IMR-90 (cell line): Measurements from ENCODE around the gene ATP1A1. TPM values are rescaled to one million over a fixed set of nuclear protein-coding genes. Genes with fewer than 3 reads are reported as not detected.

Experiments
- ATAC-seq: fragments of 200-7000 bp; cut with Tn5 transposase; 2 replicates; pipeline ENCODE4 v1.9.1; 2020; ENCODE audit warnings: low read depth, mild to moderate bottlenecking, moderate library complexity
- BruUV-seq: library from RNA; stranded (reverse); fragments of 400-500 nt; replicated peaks from 2 replicates; lab custom pipeline; 2021; lab: Mats Ljungman, UMichigan
- CTCF ChIA-PET: fragments of 300-600 bp; formaldehyde crosslinking; extraction: SDS; loops from one replicate; lab custom pipeline; 2021; ENCODE audit warnings: antibody characterized with exemption; lab: Yijun Ruan, JAX
- POLR2A ChIA-PET: fragments of 300-600 bp; sonication (Branson Sonifier 250); formaldehyde crosslinking; loops from one replicate; lab custom pipeline; 2022; ENCODE audit warnings: antibody characterized with exemption; ENCODE audit not compliant: unreplicated experiment; lab: Charles Lee
- DNase-seq: peaks from one replicate; pipeline ENCODE4 v3.0.0; 2013
- H2AFZ ChIP-seq: replicated peaks from 2 replicates; pipeline ENCODE3; 2013; ENCODE audit warnings: low read length, mild to moderate bottlenecking; ENCODE audit not compliant: poor library complexity
- H2AK5ac ChIP-seq: 2 replicates; pipeline ENCODE4 v1.6.1; 2013; ENCODE audit warnings: low read depth, low read length, inconsistent platforms
- H2AK9ac ChIP-seq: replicated peaks from 2 replicates; pipeline ENCODE3; 2013; ENCODE audit warnings: mild to moderate bottlenecking, low read depth, low read length, moderate library complexity; ENCODE audit not compliant: poor library complexity
- H2BK120ac ChIP-seq: 2 replicates; pipeline ENCODE4 v1.6.1; 2013; ENCODE audit warnings: low read depth, low read length, inconsistent platforms
- H2BK15ac ChIP-seq: 3 replicates; pipeline ENCODE4 v1.6.1; 2013; ENCODE audit warnings: low read depth, low read length, inconsistent platforms
- H2BK20ac ChIP-seq: 2 replicates; pipeline ENCODE4 v1.6.1; 2013; ENCODE audit warnings: low read depth, mild to moderate bottlenecking, inconsistent platforms, low read length, moderate library complexity
- H2BK5ac ChIP-seq: 2 replicates; pipeline ENCODE4 v1.6.1; 2013; ENCODE audit warnings: mild to moderate bottlenecking, low read depth, low read length, inconsistent platforms; ENCODE audit not compliant: poor library complexity, severe bottlenecking
- H3K14ac ChIP-seq: replicated peaks from 2 replicates; pipeline ENCODE4 v1.6.1; 2013; ENCODE audit warnings: low read depth, low read length, inconsistent platforms
- H3K18ac ChIP-seq: 2 replicates; pipeline ENCODE4 v1.6.1; 2013; ENCODE audit warnings: low read depth, low read length, control low read depth
- H3K23ac ChIP-seq: 2 replicates; pipeline ENCODE4 v1.6.1; 2013; ENCODE audit warnings: low read depth, low read length, inconsistent platforms
- H3K27ac ChIP-seq: 2 replicates; pipeline ENCODE4 v1.5.1; 2013; ENCODE audit warnings: mild to moderate bottlenecking, control low read depth, low read length; ENCODE audit not compliant: insufficient read depth
- H3K27me3 ChIP-seq: 2 replicates; pipeline ENCODE4 v1.6.1; 2013; ENCODE audit warnings: low read length; ENCODE audit not compliant: control insufficient read depth, insufficient read depth
- H3K36me3 ChIP-seq: 2 replicates; pipeline ENCODE4 v1.6.1; 2013; ENCODE audit warnings: low read length, mixed read lengths; ENCODE audit not compliant: control insufficient read depth, insufficient read depth
- H3K4ac ChIP-seq: 2 replicates; pipeline ENCODE4 v1.6.1; 2013; ENCODE audit warnings: low read depth, low read length, inconsistent platforms
- H3K4me1 ChIP-seq: 2 replicates; pipeline ENCODE4 v1.6.1; 2013; ENCODE audit warnings: low read length, mixed read lengths; ENCODE audit not compliant: control insufficient read depth, insufficient read depth
- H3K4me2 ChIP-seq: 2 replicates; pipeline ENCODE4 v1.6.1; 2013; ENCODE audit warnings: low read depth, mild to moderate bottlenecking, control low read depth, low read length, moderate library complexity
- H3K4me3 ChIP-seq: 2 replicates; pipeline ENCODE4 v1.5.1; 2013; ENCODE audit warnings: low read depth, mild to moderate bottlenecking, control low read depth, low read length, moderate library complexity; ENCODE audit not compliant: insufficient read depth
- H3K56ac ChIP-seq: 2 replicates; pipeline ENCODE4 v1.6.1; 2013; ENCODE audit warnings: low read length, inconsistent platforms; ENCODE audit not compliant: insufficient read depth; ENCODE audit errors: extremely low read depth
- H3K79me1 ChIP-seq, 2 experiments: 2 replicates each; pipeline ENCODE4 v1.6.1; 2013; ENCODE audit warnings: low read length in 2 of 2, inconsistent platforms in 1 of 2, low read depth in 1 of 2
- H3K9ac ChIP-seq: 2 replicates; pipeline ENCODE4 v1.6.1; 2013; ENCODE audit warnings: low read depth, low read length, control low read depth
- H3K9me1 ChIP-seq: 2 replicates; pipeline ENCODE4 v1.6.1; 2013; ENCODE audit warnings: low read length, inconsistent platforms; ENCODE audit not compliant: insufficient read depth
- H3K9me3 ChIP-seq: 2 replicates; pipeline ENCODE4 v1.6.1; 2013; ENCODE audit warnings: low read length; ENCODE audit not compliant: control insufficient read depth, insufficient read depth
- H4K20me1 ChIP-seq: 2 replicates; pipeline ENCODE4 v1.6.1; 2013; ENCODE audit warnings: low read length, inconsistent platforms; ENCODE audit not compliant: insufficient read depth
- H4K5ac ChIP-seq: 2 replicates; pipeline ENCODE4 v1.6.1; 2013; ENCODE audit warnings: mild to moderate bottlenecking, low read depth, low read length, control low read depth
- H4K8ac ChIP-seq, 2 experiments: 2 replicates each; pipeline ENCODE4 v1.6.1; 2013; ENCODE audit warnings: low read depth in 2 of 2, low read length in 2 of 2, control low read depth in 1 of 2, inconsistent platforms in 1 of 2
- H4K91ac ChIP-seq: 2 replicates; pipeline ENCODE4 v1.6.1; 2013; ENCODE audit warnings: low read depth, low read length, inconsistent platforms; ENCODE audit not compliant: insufficient read depth
- MAZ ChIP-seq: IDR thresholded peaks from 2 replicates; pipeline ENCODE4 v1.6.1; 2012; ENCODE audit warnings: low read depth, mild to moderate bottlenecking, low read length, improper control_type of control experiment, moderate library complexity, borderline replicate concordance
- NFE2L2 ChIP-seq: fragments of 150-350 bp; IDR thresholded peaks from 2 replicates; pipeline ENCODE4 v1.6.1; 2016; ENCODE audit warnings: low read depth, mild to moderate bottlenecking, low read length
- RCOR1 ChIP-seq: IDR thresholded peaks from 2 replicates; pipeline ENCODE4 v1.6.1; 2012; ENCODE audit warnings: mild to moderate bottlenecking, low read length, improper control_type of control experiment; ENCODE audit not compliant: insufficient replicate concordance
- SMC3 ChIP-seq: fragments of 150-350 bp; IDR thresholded peaks from 2 replicates; pipeline ENCODE4 v1.6.1; 2016; ENCODE audit warnings: low read depth, mild to moderate bottlenecking, antibody characterized with exemption, low read length, moderate library complexity
- WGBS, 2 experiments: methylation state at CpG; one replicate each; pipeline versions ENCODE4 v1.1.5 to v1.1.7; 2013; ENCODE audit warnings: missing lambda C conversion rate in 2 of 2; ENCODE audit not compliant: insufficient read length in 1 of 2; ENCODE audit errors: extremely low coverage in 2 of 2; 5-methylcytosine and 5-hydroxymethylcytosine counted together
- dilution Hi-C: fragments of 300-500 bp; cut with HindIII; formaldehyde crosslinking; loops from one replicate; pipeline ENCODE4 v1.14.3; 2018; ENCODE audit warnings: low sequenced_read_pairs; ENCODE audit not compliant: unreplicated experiment
- in situ Hi-C: fragments of 300-500 bp; cut with MboI; formaldehyde crosslinking; loops from 3 replicates; pipeline ENCODE4 v1.14.3; 2019; ENCODE audit warnings: low sequenced_read_pairs, inconsistent platforms, mixed read lengths
- intact Hi-C: fragments of 100-400 bp; cut with micrococcal nuclease; formaldehyde crosslinking; loops from 2 replicates; pipeline ENCODE4 v1.10.0; 2022
- polyA plus RNA-seq, 3 experiments: library from polyadenylated mRNA; depleted of rRNA; stranded (reverse); fragments of >200 nt; gene quantifications; 2 replicates each; pipeline ENCODE4 v1.2.3, GENCODE V29; 2012; ENCODE audit warnings: low replicate concordance in 1 of 3
- total RNA-seq: library from RNA; depleted of rRNA; stranded (reverse); fragments of >200 nt; gene quantifications from 2 replicates; pipeline ENCODE4 v1.2.3, GENCODE V29; 2012

Gene ATP1A1
- total and polyA plus RNA-seq, 2 of the 4 experiments (the other 2 are of a cell fraction) = 116 to 125 TPM

- H3K9me3 ChIP-seq = no peaks in the 10 kb centered on the region
- H3K14ac ChIP-seq = no peak overlapping the region
- H3K4me1 ChIP-seq = no peaks in the 10 kb centered on the region
- no peak overlapping the region for H3K4ac ChIP-seq
- H4K20me1 ChIP-seq = no peaks in the 10 kb centered on the region
- H3K9ac ChIP-seq = no peak overlapping the region
- no peak overlapping the region for H2BK120ac ChIP-seq
- H3K18ac ChIP-seq = no peak overlapping the region
- no peak overlapping the region for H4K8ac ChIP-seq
- H4K91ac ChIP-seq = no peak overlapping the region
- H2AK9ac ChIP-seq = no peak overlapping the region
- H3K4me2 ChIP-seq = no peak overlapping the region
- peaks cover 12% of the 10 kb centered on the region for H3K27me3 ChIP-seq
- DNase-seq (no peak), ATAC-seq (no peak)
- H3K27ac ChIP-seq = no peak overlapping the region
- no peak overlapping the region for H2BK15ac ChIP-seq
- no peak overlapping the region for H3K56ac ChIP-seq
- TF ChIP-seq SMC3 (no peak), RCOR1 (no peak), NFE2L2 (no peak), MAZ (no peak)
- no CpG with 5 or more reads among the region's 4 CpGs for WGBS, 2 experiments
- no peak overlapping the region for H3K23ac ChIP-seq
- no TSS peak for BruUV-seq
- no peak overlapping the region for H2BK5ac ChIP-seq
- no peak overlapping the region for H2AFZ ChIP-seq
- H3K79me1 ChIP-seq = no peaks in the 10 kb centered on the region
- intact Hi-C loops (no loop called here), dilution Hi-C loops (no loop called here), in situ Hi-C loops (no loop called here)
- H2AK5ac ChIP-seq = no peak overlapping the region
- H2BK20ac ChIP-seq = no peak overlapping the region
- no peaks in the 10 kb centered on the region for H3K9me1 ChIP-seq
- H3K4me3 ChIP-seq = no peak overlapping the region
- CTCF ChIA-PET = no interaction called here
- H4K5ac ChIP-seq = no peak overlapping the region
- H3K36me3 ChIP-seq = no peaks in the 10 kb centered on the region
- POLR2A ChIA-PET = no interaction called here
Measured at GRCh38 chr1:116440731-116441130, 67.7 kb downstream of the ATP1A1 start.
